ENCODE measurements around the gene MTRF1L.
"Not testable (repeated sequence)": the region's sequence is repeated elsewhere in the genome, so short reads cannot be mapped to it uniquely, and the experiment has no call there.

The MTRF1L gene

GRCh38 chr6:152966168-152966894 lies 36.2 kb downstream of the MTRF1L start:
- not testable (repeated sequence) for DNase-seq

GRCh38 chr6:152959333-152959732 lies 43.2 kb downstream of the MTRF1L start:
- DNase-seq = no peak

GRCh38 chr6:152957796-152958195 lies 44.7 kb downstream of the MTRF1L start:
- no peak for DNase-seq

- DNase-seq = peak; percentile 26
These were observed 48.1 kb downstream of the MTRF1L start for GRCh38 chr6:152954443-152954842.

DNA sequence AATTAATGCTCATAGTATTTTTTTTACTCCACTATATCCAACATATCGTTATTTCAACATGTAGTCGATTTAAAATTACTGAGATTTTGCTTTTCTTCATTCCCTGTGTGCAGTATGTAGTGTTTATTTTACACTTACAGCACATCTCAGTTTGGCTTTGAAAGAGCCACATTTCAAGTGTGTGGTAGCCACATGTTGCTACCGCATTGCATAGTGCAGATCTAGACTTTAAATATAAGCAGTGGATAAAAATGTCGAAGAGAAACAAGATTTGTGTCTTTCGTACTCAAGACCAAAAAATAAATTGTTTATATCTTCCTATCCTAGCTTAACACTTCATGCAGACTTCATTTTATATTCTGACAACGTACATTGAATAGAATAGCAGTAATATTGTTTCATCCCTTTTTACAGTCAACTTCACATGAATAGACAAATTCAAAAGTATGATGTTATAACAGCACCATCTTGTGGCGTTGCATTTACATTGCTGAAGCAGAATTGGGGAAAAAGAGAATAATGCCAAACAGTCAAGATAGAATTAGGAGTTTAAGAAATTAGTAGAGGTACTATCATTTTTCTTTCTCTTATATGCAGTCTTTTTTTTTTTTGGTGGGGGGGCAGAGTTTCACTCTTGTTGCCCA lies 49.5 kb downstream of the MTRF1L start:
- DNase-seq = peak; percentile 70

- no peak for DNase-seq
These were observed 50.5 kb downstream of the MTRF1L start for GRCh38 chr6:152952045-152952444.

DNA sequence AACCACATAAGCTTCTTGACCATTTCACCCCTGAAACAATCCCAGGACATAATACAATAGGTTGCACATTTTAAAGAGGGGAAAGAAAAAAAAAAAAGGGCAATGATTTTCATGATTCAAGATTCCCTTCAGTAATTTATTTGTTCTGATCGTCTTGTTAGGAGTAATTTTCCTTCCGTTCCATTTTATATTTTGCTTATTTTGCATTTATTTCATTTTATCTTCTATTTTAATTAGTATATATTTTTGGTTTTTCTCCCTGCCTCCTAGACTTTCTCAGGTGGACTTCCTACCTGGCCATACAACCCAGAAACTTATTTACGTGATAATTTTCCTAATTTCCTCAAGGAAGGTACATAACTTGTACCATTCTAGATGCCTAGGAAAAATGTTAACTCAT lies 52.3 kb downstream of the MTRF1L start:
- no peak for DNase-seq

DNA sequence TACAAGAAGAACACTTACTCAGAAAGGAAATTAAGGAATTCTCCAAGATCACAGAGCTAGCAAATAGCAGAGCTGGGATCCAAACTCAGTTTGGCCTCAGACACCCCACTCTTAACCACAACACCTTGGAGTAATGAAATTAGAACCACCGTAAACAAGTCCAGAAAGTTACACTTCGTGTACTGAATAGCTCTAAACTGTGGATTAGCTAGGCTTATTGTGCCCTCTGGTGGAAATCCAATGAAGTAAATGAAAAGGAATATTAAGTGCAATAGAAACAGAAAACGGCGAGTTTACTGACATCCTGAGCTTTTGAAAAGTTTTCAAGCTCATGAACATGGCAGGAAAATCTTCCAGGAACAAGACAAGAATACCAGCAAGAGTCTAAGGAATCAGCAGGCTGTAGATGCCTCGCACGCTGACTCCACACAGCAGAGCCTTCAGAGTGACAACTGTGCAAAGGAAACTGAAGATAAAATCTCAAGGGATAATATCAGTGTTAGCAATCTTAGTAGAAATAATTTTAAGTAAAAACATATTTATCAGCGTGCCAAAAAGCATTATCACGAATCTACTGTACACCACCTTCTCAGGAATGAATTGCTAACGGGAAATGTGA lies 54.2 kb downstream of the MTRF1L start:
- DNase-seq = peak; percentile 79

- no peak for DNase-seq
These were observed 55.5 kb downstream of the MTRF1L start for GRCh38 chr6:152946995-152947394.

DNA sequence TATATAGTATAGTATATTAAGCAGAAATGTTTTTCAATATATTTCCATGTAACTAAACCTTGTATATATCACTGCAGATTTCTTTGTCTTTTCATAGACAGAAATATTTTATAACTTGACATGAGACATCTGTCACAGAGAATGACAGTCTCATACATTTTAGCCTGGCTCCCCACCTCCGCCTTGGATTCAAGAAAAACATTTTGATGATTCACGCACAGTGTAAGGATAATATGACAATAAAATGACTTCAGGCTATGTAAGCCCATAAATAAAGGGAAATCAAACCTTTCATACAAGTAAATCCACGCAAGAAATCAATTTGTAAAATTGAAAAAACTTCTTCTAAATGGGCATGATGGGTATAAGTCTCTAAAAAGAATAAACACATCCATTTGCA lies 56.0 kb downstream of the MTRF1L start:
- DNase-seq = no peak

DNA sequence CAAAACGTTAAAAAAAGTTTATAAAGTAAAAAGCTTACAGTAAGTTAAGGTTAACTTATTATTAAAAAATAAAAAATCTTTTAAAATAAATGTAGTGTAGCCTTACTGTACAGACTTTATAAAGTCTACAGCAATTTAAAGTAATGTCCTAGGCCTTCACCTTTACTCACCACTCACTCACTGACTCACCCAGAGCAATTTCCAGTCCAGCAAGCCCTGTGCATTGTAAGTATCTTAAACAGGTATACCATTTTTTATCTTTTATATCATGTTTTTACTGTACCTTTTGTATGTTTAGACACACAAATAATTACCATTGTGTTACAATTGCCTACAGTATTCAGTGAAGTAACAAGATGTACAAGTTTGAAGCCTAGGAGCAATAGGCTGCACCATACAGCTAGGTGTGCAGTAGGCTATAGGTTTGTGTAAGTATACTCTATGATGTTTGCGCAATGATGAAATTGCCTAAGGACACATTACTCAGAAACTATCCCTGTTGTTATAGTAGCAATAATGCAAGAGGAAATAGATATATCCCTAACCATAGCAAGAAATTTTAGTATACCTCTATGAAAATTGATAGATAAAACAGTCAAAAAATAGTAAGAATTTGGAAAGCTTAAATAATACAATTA lies 59.1 kb downstream of the MTRF1L start:
- peak; percentile 3 for DNase-seq

GRCh38 chr6:152942319-152942869 lies 60.1 kb downstream of the MTRF1L start:
- DNase-seq = no peak

- DNase-seq = no peak
These were observed 60.8 kb downstream of the MTRF1L start for GRCh38 chr6:152941746-152942145.

All from hematopoietic multipotent progenitor cell treated with erythropoietin and hydrocortisone succinate and interleukin-3 and kit ligand, for 6 days (in vitro differentiated cells).